Fibroblast of the aortic adventitia (primary cell): ENCODE data around the gene VASH2. TPM values are rescaled to one million over a fixed set of nuclear protein-coding genes. Genes with fewer than 3 reads are reported as not detected.

Source experiments
- DNase-seq: peaks from one replicate; pipeline ENCODE4 v3.0.0-alpha.2; 2010; ENCODE audit warnings: low read depth
- H3K4me3 ChIP-seq: 2 replicates; pipeline ENCODE4 v1.5.1; 2011; ENCODE audit warnings: low read depth, mild to moderate bottlenecking, control low read depth, low read length, moderate library complexity
- CTCF ChIP-seq: IDR thresholded peaks from 2 replicates; pipeline ENCODE4 v1.5.1; 2011; ENCODE audit warnings: mild to moderate bottlenecking, low read length, control low read depth, inconsistent platforms; ENCODE audit not compliant: insufficient read depth
- total RNA-seq: library from RNA; depleted of rRNA; stranded (reverse); fragments of >200 nt; gene quantifications from 2 replicates; pipeline ENCODE4 v1.2.3, GENCODE V29; 2012; ENCODE audit warnings: low replicate concordance

Gene VASH2
- total RNA-seq, 1 donor = 0.90 TPM

- no peak for TF ChIP-seq CTCF
- no peak overlapping the region for H3K4me3 ChIP-seq
- DNase-seq = no peak
These were observed 84.4 kb downstream of the VASH2 start for GRCh38 chr1:213034713-213035112.

- TF ChIP-seq CTCF = no peak
- no peak for DNase-seq
These were observed 85.2 kb downstream of the VASH2 start for GRCh38 chr1:213035573-213035972.

More at GRCh38 chr1:213035573-213035972, 85.2 kb downstream of the VASH2 start:
- H3K4me3 ChIP-seq = no peak overlapping the region

Other genes with a start within 250 kb of the VASH2 start
- gene NSL1, start 158.8 kb upstream of the VASH2 start, total RNA-seq = 15.9 and 41.1 TPM in 2 replicates
- gene TATDN3, start 158.6 kb upstream of the VASH2 start, total RNA-seq = 9.2 and 15.0 TPM in 2 replicates
- gene SPATA45, start 102.9 kb upstream of the VASH2 start, total RNA-seq = not detected in 2 replicates
- gene FLVCR1, start 92.3 kb upstream of the VASH2 start, total RNA-seq = 5.8 and 6.3 TPM in 2 replicates
- 21.3 and 63.4 TPM in 2 replicates for gene ANGEL2, start 65.3 kb downstream of the VASH2 start, total RNA-seq
- 29.7 and 70.3 TPM in 2 replicates for gene RPS6KC1, start 100.7 kb downstream of the VASH2 start, total RNA-seq